ENCODE data around the gene TMEM203.

Gene TMEM203

GRCh38 chr9:137230705-137231371 lies 25.4 kb upstream of the TMEM203 start, which contains the start of gene SLC34A3:
Gene SLC34A3 (plus strand): TSS chr9:137230901. CDS start chr9:137231703, 802 bp downstream.
- no peak for DNase-seq (ENCODE audit: low read depth)
- H3K4me3 ChIP-seq (replicated peaks; ENCODE audit: low read depth, low read length), result no peak within 1 kb of the TSS
- TF ChIP-seq CTCF (IDR thresholded peaks at IDR 0.05; ENCODE audit: low read length, missing control alignments), result no peak

DNA sequence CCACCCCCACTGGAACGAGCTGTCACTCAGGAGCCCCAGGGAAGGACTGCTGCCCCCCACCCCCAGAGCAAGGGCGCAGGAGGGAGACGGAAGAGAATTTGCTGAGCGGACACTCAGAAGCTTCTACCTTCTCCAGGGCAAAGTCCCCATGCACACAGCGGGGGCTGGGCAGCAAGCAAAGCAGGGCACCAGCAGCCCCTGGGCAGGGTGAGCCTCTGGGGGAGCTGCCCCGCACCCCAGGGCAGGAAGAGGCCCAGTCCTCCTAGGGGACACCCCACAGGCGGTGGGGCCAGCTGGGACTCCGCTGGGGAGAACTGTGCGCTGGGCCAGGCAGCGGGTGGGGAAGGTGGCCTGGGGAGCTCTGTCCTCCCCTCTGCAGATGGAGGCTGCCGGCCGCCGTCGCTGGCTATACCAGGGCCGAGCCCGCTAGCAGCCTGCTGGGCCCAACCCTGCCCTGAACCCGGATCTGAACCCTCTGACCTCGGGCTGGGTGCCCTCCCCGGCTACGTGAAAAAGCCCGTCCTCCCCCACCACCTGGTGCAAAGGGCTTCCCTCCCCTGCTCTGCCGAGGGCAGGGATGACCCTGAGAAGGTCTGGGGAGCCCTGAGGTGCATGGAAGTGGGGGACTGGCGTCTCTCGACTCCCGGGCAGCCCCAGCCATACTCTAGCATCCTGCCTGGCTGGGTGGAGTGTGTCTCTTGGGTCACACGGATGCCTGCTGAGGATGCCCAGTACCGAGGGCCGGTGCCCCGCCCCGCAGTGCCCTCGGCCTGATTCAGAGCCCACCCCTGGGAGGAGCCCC lies 24.7 kb upstream of the TMEM203 start:
- no peak overlapping the region for H3K4me3 ChIP-seq (replicated peaks; ENCODE audit: low read depth, low read length)
- no peak for DNase-seq (ENCODE audit: low read depth)
- TF ChIP-seq CTCF (IDR thresholded peaks at IDR 0.05; ENCODE audit: low read length, missing control alignments), result no peak

DNA sequence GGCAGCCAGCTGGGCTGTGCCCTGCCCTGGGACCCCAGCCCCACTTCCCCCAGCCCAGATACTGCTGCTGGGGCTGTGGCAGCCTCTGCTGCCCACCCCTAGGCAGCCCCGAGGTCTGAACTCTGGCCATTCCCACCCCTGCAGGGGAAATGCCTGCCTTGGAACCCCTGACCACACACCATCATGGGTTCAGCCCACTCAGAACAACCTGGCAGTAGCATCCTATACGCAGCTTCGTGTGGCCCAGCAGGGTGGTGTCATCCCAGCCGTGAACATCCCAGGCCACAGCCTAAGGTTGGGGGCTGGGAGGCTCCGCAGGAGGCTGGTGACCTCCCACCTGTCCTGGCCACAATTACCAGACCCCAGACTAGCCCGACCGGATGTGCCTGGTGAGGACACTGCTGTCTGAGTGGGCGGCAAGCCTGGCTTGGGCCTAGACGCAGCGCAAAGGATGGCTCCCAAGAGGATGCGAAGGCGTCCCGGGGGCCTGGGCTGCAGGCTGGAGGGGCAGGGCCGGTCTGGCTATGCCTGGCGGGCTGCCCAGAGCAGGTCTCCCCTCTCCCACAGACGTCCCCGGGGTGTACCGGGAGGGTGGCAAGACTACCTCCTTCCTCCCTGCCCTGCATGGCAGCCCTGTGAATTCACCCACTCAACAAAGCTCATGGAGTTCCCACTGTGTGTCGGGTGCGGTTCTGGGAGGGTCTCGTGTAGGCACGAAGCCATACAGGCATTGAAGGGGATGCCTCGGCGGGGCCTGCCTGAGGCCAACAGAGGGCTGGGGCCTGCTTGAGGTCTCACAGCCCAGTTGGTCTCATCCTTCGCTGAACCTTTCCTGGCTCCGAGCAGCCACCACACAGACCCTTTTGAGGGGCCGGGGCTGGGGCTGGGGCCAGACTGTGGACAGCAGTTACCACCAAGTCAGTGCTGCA lies 23.8 kb upstream of the TMEM203 start:
- H3K4me3 ChIP-seq (replicated peaks; ENCODE audit: low read depth, low read length), result no peak overlapping the region
- TF ChIP-seq CTCF (IDR thresholded peaks at IDR 0.05; ENCODE audit: low read length, missing control alignments), result no peak
- no peak for DNase-seq (ENCODE audit: low read depth)

DNA sequence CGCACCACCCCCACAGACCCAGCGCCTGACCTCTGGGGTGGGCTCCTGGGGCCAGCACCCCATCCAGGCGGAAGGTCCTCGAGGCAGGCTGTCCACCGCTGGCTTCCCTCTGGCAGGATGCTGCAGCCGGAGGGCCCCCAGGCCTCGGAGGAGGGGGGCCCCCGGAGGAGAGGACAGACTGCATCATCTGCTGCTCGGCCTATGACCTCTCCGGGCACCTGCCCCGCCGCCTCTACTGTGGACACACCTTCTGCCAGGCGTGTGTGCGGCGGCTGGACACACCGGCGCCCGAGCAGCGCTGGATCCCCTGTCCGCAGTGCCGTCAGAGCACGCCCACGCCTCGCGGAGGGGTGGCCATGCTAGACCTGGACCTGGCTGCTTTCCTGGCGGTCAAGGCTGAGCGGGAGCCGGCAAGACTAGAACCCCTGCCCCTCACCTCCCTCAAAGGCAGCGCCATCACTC lies 23.1 kb upstream of the TMEM203 start:
- H3K4me3 ChIP-seq (replicated peaks; ENCODE audit: low read depth, low read length), result no peak overlapping the region
- TF ChIP-seq CTCF (IDR thresholded peaks at IDR 0.05; ENCODE audit: low read length, missing control alignments), result no peak
- DNase-seq (ENCODE audit: low read depth), result no peak

DNA sequence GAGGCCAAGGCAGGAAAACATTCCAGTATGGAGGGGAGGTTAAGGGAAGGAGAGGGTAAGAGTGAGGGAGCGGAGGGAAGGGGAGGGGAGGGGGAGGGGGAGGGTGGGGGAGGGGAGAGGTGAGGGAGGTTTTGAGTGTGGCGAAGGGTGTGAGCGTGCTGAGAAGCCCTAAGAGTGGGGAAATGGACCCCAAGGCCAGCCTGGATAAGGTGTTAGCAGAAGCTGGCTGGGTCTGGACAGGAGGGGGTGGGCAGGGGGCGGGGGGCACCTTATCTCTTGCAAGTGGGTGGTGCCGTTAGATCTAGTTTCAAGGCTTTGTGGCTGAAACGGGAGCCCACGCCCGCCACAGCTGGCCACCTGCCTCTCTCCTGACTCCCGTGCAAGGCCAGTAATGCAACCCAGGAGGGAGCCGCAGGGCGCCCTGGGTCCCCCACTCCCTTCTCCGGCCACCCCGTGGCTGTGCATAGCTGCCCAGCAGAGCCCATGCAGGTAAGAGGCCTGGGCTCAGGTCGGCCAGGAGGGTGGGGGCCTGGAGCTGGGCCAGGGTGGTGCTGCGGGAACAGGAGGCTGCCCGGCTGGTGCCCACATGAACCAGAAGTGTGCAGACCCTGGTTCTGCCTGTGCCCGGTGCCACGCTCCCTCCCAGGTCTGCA lies 22.5 kb upstream of the TMEM203 start:
- TF ChIP-seq CTCF (IDR thresholded peaks at IDR 0.05; ENCODE audit: low read length, missing control alignments), result no peak
- H3K4me3 ChIP-seq (replicated peaks; ENCODE audit: low read depth, low read length), result no peak overlapping the region
- no peak for DNase-seq (ENCODE audit: low read depth)
